ENCODE results near the gene GLRA1. TPM values are rescaled to one million over a fixed set of nuclear protein-coding genes. Genes with fewer than 3 reads are reported as not detected.

GLRA1 gene
- total and polyA plus RNA-seq, 2 experiments from 2014 or later, result not detected

DNA sequence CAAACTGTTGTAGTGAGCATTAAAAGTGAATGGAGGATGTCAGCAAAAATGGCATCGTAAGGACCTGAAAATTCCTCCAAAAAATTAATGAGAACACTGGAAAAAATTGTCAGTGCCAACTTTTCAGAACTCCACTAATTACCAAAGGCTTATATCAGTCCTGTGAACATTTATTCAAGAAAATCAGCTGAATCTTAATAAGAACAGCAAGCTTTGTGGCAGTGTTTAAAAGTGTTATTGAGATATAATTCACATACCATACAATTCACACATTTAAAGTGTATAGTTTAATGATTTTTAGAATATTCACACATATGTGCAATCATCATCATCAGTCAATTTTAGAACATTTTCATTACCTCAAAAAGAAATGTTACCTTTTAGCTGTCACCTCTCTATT, 95.3 kb downstream of the GLRA1 start:
- Histone ChIP-seq H3K9me3 (ENCODE audit: low read depth) (no peaks in the 10 kb centered on the region), H3K27me3 (replicated peaks; ENCODE audit: insufficient read depth) (no peaks in the 10 kb centered on the region), H3K9ac (no peak overlapping the region), H3K9me2 (ENCODE audit: insufficient read depth) (no peaks in the 10 kb centered on the region), H3K4me1 (ENCODE audit: insufficient read depth) (no peaks in the 10 kb centered on the region), H3K36me3 (ENCODE audit: low read depth) (no peaks in the 10 kb centered on the region), H3K79me2 (ENCODE audit: insufficient read depth) (no peaks in the 10 kb centered on the region), H2AFZ (no peak overlapping the region), H3K4me3 (no peak overlapping the region), H3F3A (ENCODE audit: insufficient read depth) (peaks cover 6% of the 10 kb centered on the region; the same call in 1 of the 2 replicates), H3K27ac (no peak overlapping the region), H3K4me2 (ENCODE audit: unreplicated experiment) (no peak overlapping the region), H4K20me1 (ENCODE audit: insufficient read depth) (no peaks in the 10 kb centered on the region)
- in situ Hi-C loops (cut with MboI), result no loop called here
- no peak for TF ChIP-seq EZH2 (IDR thresholded peaks at IDR 0.05; ENCODE audit: insufficient read depth, poor library complexity, severe bottlenecking)
- TF ChIP-seq EZH2phosphoT487 (IDR thresholded peaks at IDR 0.05; ENCODE audit: insufficient read depth, low read depth), result no peak
- no peak for DNase-seq
- 39 to 46% methylated on average over 1 of the region's 1 CpG for WGBS, 2 experiments (ENCODE audit: low coverage in 1 of 2, low lambda C conversion rate in 2 of 2, missing lambda C conversion rate in 2 of 2)

DNA sequence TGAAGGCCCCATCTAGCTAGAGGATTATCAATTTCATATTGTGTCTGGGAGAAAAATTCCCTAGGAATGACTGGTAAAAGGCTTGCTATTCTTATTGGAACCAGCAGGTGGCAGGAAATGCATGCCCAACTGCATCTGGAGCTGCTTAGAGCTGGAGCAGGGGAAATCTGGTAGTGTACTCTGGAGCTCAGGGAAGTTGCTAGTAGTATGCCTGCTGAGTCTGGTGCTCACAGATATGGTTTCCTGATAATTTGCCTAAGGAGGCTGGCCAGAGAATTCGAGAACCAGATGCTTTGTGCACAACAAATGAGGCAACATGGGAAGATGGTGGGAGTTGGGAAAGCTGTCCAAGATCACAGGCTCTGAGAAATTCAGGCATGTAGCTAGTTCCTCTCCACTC, 99.2 kb downstream of the GLRA1 start:
- Histone ChIP-seq H3K27ac (no peak overlapping the region), H3K9me2 (ENCODE audit: insufficient read depth) (no peaks in the 10 kb centered on the region), H3F3A (ENCODE audit: insufficient read depth) (peaks cover 8% of the 10 kb centered on the region; the same call in 1 of the 2 replicates), H2AFZ (no peak overlapping the region), H3K27me3 (replicated peaks; ENCODE audit: insufficient read depth) (no peaks in the 10 kb centered on the region), H3K9ac (no peak overlapping the region), H4K20me1 (ENCODE audit: insufficient read depth) (no peaks in the 10 kb centered on the region), H3K36me3 (ENCODE audit: low read depth) (0 out of 2 replicates have a peak, but pooled peaks cover 3% of the 10 kb centered on the region), H3K4me2 (ENCODE audit: unreplicated experiment) (no peak overlapping the region), H3K79me2 (ENCODE audit: insufficient read depth) (no peaks in the 10 kb centered on the region), H3K9me3 (ENCODE audit: low read depth) (no peaks in the 10 kb centered on the region), H3K4me3 (no peak overlapping the region), H3K4me1 (ENCODE audit: insufficient read depth) (no peaks in the 10 kb centered on the region)
- in situ Hi-C loops (cut with MboI), result no loop called here
- no peak for TF ChIP-seq EZH2 (IDR thresholded peaks at IDR 0.05; ENCODE audit: insufficient read depth, poor library complexity, severe bottlenecking)
- no peak for TF ChIP-seq EZH2phosphoT487 (IDR thresholded peaks at IDR 0.05; ENCODE audit: insufficient read depth, low read depth)
- 0% methylated on average over 1 of the region's 1 CpG for WGBS, 2 experiments (ENCODE audit: low coverage in 1 of 2, low lambda C conversion rate in 2 of 2, missing lambda C conversion rate in 2 of 2)
- DNase-seq, result peak; percentile 78

DNA sequence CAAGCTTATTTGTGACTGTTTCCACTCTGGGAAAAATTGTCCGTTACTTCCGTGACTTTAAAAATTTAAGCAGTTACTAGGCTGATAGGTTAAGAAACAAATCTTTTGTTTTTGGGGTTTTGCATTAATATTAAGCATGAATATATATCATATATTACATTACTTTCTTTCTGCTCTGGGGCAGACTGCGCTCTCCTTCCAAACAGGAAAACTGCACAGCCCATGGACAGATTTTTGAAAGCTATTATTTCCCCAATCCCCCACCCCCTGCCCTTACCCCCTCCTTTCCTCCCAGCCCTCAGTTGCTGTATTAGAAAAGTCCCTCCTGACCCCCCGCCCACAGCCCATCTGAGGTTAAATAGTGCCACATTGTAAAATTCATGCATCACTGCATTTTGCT, 102.5 kb downstream of the GLRA1 start:
- H3K9ac ChIP-seq, result no peak overlapping the region
- H2AFZ ChIP-seq, result no peak overlapping the region
- no peaks in the 10 kb centered on the region for H3K9me2 ChIP-seq (ENCODE audit: insufficient read depth)
- WGBS, 2 experiments (ENCODE audit: low coverage in 1 of 2, low lambda C conversion rate in 2 of 2, missing lambda C conversion rate in 2 of 2), result 94% methylated on average over 4 of the region's 4 CpGs
- H3K27ac ChIP-seq, result no peak overlapping the region
- H3K27me3 ChIP-seq (replicated peaks; ENCODE audit: insufficient read depth), result no peaks in the 10 kb centered on the region
- TF ChIP-seq EZH2 (IDR thresholded peaks at IDR 0.05; ENCODE audit: insufficient read depth, poor library complexity, severe bottlenecking) (no peak), EZH2phosphoT487 (IDR thresholded peaks at IDR 0.05; ENCODE audit: insufficient read depth, low read depth) (no peak)
- H3K9me3 ChIP-seq (ENCODE audit: low read depth), result no peaks in the 10 kb centered on the region
- H3K79me2 ChIP-seq (ENCODE audit: insufficient read depth), result no peaks in the 10 kb centered on the region; the same call in 1 of the 2 replicates
- peaks cover 12% of the 10 kb centered on the region; the same call in 1 of the 2 replicates for H3F3A ChIP-seq (ENCODE audit: insufficient read depth)
- H3K36me3 ChIP-seq (ENCODE audit: low read depth), result 0 out of 2 replicates have a peak, but pooled peaks cover 3% of the 10 kb centered on the region
- no peak overlapping the region for H3K4me2 ChIP-seq (ENCODE audit: unreplicated experiment)
- DNase-seq, result no peak
- no peaks in the 10 kb centered on the region for H4K20me1 ChIP-seq (ENCODE audit: insufficient read depth)
- H3K4me1 ChIP-seq (ENCODE audit: insufficient read depth), result no peaks in the 10 kb centered on the region
- H3K4me3 ChIP-seq, result no peak overlapping the region
- in situ Hi-C loops (cut with MboI), result no loop called here

DNA sequence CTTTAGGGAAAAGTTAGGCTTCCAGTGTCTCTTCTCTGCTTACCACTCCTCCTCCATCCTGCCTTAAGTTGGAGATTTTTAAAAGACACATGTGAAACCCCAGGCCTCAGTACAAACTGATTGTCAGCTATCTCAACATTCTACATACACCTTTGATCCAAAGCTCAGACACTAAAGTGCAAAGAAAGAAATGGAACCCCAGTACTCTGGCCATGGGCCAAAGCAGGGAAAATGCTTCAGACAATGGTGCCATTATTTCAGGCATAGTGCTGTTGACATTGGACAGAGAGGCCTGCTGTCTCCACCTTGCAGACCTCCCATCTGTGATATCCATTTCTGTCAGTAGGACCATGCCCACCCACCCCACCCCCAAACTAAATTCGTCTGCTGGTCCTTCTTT, 103.7 kb downstream of the GLRA1 start:
- Histone ChIP-seq H3K4me1 (ENCODE audit: insufficient read depth) (no peaks in the 10 kb centered on the region), H3K79me2 (ENCODE audit: insufficient read depth) (no peaks in the 10 kb centered on the region; the same call in 1 of the 2 replicates), H3K27ac (no peak overlapping the region), H3K9ac (no peak overlapping the region), H2AFZ (no peak overlapping the region), H3K9me3 (ENCODE audit: low read depth) (no peaks in the 10 kb centered on the region), H4K20me1 (ENCODE audit: insufficient read depth) (no peaks in the 10 kb centered on the region), H3K4me3 (no peak overlapping the region), H3K36me3 (ENCODE audit: low read depth) (peaks cover 5% of the 10 kb centered on the region), H3F3A (ENCODE audit: insufficient read depth) (peaks cover 12% of the 10 kb centered on the region; the same call in 1 of the 2 replicates), H3K9me2 (ENCODE audit: insufficient read depth) (no peaks in the 10 kb centered on the region), H3K27me3 (replicated peaks; ENCODE audit: insufficient read depth) (no peaks in the 10 kb centered on the region), H3K4me2 (ENCODE audit: unreplicated experiment) (no peak overlapping the region)
- DNase-seq, result no peak
- no peak for TF ChIP-seq EZH2phosphoT487 (IDR thresholded peaks at IDR 0.05; ENCODE audit: insufficient read depth, low read depth)
- TF ChIP-seq EZH2 (IDR thresholded peaks at IDR 0.05; ENCODE audit: insufficient read depth, poor library complexity, severe bottlenecking), result no peak
- WGBS, 2 experiments (ENCODE audit: low coverage in 1 of 2, low lambda C conversion rate in 2 of 2, missing lambda C conversion rate in 2 of 2), result 45 to 51% methylated on average over 1 of the region's 1 CpG
- in situ Hi-C loops (cut with MboI), result no loop called here

DNA sequence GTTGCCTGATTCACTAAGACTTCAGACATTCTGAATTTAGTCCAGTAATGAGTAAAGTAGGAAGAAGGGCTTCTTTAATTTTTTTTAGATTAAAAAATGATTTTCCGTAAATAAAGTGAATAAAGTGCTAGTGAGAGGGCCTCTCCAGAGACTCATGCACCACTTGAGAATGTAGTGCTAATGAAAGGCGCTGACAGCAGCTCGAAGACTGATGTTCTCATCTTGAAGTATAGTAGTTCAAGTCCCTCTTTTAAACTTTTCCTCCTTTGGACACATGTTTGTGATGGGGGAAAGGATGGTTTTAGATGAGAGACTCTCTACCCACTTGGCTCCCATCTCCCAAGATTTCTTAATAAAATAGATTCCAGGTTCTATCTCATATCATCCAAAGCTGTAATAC, 104.4 kb downstream of the GLRA1 start:
- no peak overlapping the region for H3K4me3 ChIP-seq
- no peaks in the 10 kb centered on the region for H3K9me2 ChIP-seq (ENCODE audit: insufficient read depth)
- no peaks in the 10 kb centered on the region for H3K4me1 ChIP-seq (ENCODE audit: insufficient read depth)
- H3K27me3 ChIP-seq (replicated peaks; ENCODE audit: insufficient read depth), result no peaks in the 10 kb centered on the region
- no peaks in the 10 kb centered on the region for H4K20me1 ChIP-seq (ENCODE audit: insufficient read depth)
- H3K9me3 ChIP-seq (ENCODE audit: low read depth), result no peaks in the 10 kb centered on the region
- in situ Hi-C loops (cut with MboI), result no loop called here
- WGBS, 2 experiments (ENCODE audit: low coverage in 1 of 2, low lambda C conversion rate in 2 of 2, missing lambda C conversion rate in 2 of 2), result 70 to 81% methylated on average over 3 of the region's 3 CpGs
- H3F3A ChIP-seq (ENCODE audit: insufficient read depth), result peaks cover 12% of the 10 kb centered on the region; the same call in 1 of the 2 replicates
- peaks cover 5% of the 10 kb centered on the region for H3K79me2 ChIP-seq (ENCODE audit: insufficient read depth)
- H3K9ac ChIP-seq, result no peak overlapping the region
- no peak overlapping the region for H3K27ac ChIP-seq
- no peak overlapping the region for H3K4me2 ChIP-seq (ENCODE audit: unreplicated experiment)
- H2AFZ ChIP-seq, result no peak overlapping the region
- TF ChIP-seq EZH2 (IDR thresholded peaks at IDR 0.05; ENCODE audit: insufficient read depth, poor library complexity, severe bottlenecking) (no peak), EZH2phosphoT487 (IDR thresholded peaks at IDR 0.05; ENCODE audit: insufficient read depth, low read depth) (no peak)
- DNase-seq, result no peak
- H3K36me3 ChIP-seq (ENCODE audit: low read depth), result peaks cover 8% of the 10 kb centered on the region

Measured in GM23248 (cell line).